Parathyroid adenoma (tissue), 2 donors: Measurements from ENCODE around the gene PPM1E.
"Not testable (repeated sequence)": the region's sequence is repeated elsewhere in the genome, so short reads cannot be mapped to it uniquely, and the experiment has no call there.

ENCODE experiments used
- H2AFZ ChIP-seq: fragments of 300-600 bp; sonication (generic); one replicate; pipeline ENCODE4 v1.7.0; 2017; ENCODE audit warnings: antibody characterized with exemption, mild to moderate bottlenecking
- H3K27ac ChIP-seq: fragments of 300-600 bp; sonication (generic); one replicate; pipeline ENCODE4 v1.7.0; 2017
- H3K27me3 ChIP-seq: fragments of 300-600 bp; sonication (generic); one replicate; pipeline ENCODE4 v1.7.0; 2017; ENCODE audit warnings: low read length; ENCODE audit not compliant: control insufficient read depth, insufficient read depth
- H3K36me3 ChIP-seq: fragments of 300-600 bp; sonication (generic); one replicate; pipeline ENCODE4 v1.7.0; 2017; ENCODE audit warnings: low read length; ENCODE audit not compliant: control insufficient read depth, insufficient read depth
- H3K4me1 ChIP-seq: fragments of 300-600 bp; sonication (generic); one replicate; pipeline ENCODE4 v1.7.0; 2017; ENCODE audit warnings: control low read depth
- H3K4me2 ChIP-seq: fragments of 300-600 bp; sonication (generic); one replicate; pipeline ENCODE4 v1.7.0; 2017; ENCODE audit warnings: low read length
- H3K4me3 ChIP-seq: fragments of 300-600 bp; sonication (generic); one replicate; pipeline ENCODE4 v1.7.0; 2017; ENCODE audit warnings: low read depth, low read length
- H3K79me2 ChIP-seq: fragments of 300-600 bp; sonication (generic); one replicate; pipeline ENCODE4 v1.7.0; 2017; ENCODE audit warnings: control low read depth
- H3K9ac ChIP-seq: fragments of 300-600 bp; sonication (generic); one replicate; pipeline ENCODE4 v1.7.0; 2017; ENCODE audit warnings: mild to moderate bottlenecking
- H3K9me3 ChIP-seq: fragments of 300-600 bp; sonication (generic); one replicate; pipeline ENCODE4 v1.7.0; 2017; ENCODE audit warnings: low read length; ENCODE audit not compliant: control insufficient read depth
- CTCF ChIP-seq: fragments of 300-600 bp; sonication (generic); IDR thresholded peaks from one replicate; pipeline ENCODE4 v1.7.0; 2017; ENCODE audit warnings: antibody characterized with exemption, mild to moderate bottlenecking
- donor health status: primary hyperparathyroidism.

The PPM1E gene

DNA sequence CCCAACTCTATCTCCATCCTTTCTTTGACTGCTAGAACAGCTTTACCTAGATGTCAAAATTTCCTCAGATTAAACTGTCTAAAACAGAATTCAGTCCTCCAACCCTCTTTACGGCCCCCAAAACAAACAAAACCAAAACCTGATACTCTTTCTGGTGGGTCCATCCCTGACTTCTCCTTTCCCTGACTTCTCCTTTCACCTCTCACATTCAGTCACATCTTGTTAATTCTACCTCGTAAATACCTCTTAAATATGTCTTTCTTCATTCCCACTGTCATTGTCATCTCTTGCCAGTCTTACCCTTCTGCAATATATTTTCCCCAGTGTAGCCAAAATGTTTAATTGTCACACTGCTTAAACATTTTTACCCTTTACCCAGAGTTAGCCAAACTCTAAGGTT, 4.6 kb downstream of the PPM1E start:
- Histone ChIP-seq H3K4me3 (no peak overlapping the region), H3K27me3 (no peaks in the 10 kb centered on the region), H3K4me1 (no peaks in the 10 kb centered on the region), H3K36me3 (no peaks in the 10 kb centered on the region), H3K27ac (no peak overlapping the region), H3K9me3 (no peaks in the 10 kb centered on the region), H3K9ac (no peak overlapping the region), H3K79me2 (no peaks in the 10 kb centered on the region), H2AFZ (no peak overlapping the region), H3K4me2 (no peak overlapping the region)
- TF ChIP-seq CTCF, result no peak

DNA sequence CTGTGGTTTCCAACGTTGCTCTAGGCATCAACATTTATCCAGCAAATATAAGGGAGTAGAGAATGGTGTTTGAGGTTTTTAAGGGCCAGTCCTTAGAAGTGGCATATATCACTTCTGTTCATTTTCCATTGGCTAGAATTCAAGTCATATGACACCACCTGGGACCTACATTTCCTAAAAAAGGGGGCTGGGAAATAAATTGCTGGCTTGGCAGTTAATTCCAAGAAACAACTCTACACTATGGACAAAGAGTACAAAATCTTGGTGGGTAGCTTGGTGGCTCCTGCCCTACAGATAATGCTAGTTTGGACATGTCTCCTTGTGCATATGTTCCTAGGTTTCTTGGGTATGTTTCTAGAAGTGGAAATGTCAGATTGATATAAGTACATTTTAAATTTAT, 7.6 kb downstream of the PPM1E start:
- H2AFZ ChIP-seq, result no peak overlapping the region
- no peaks in the 10 kb centered on the region for H3K9me3 ChIP-seq
- TF ChIP-seq CTCF, result no peak
- H3K4me1 ChIP-seq, result no peaks in the 10 kb centered on the region
- no peak overlapping the region for H3K4me2 ChIP-seq
- H3K27ac ChIP-seq, result no peak overlapping the region
- H3K4me3 ChIP-seq, result no peak overlapping the region
- H3K79me2 ChIP-seq, result no peaks in the 10 kb centered on the region
- H3K27me3 ChIP-seq, result no peaks in the 10 kb centered on the region
- H3K9ac ChIP-seq, result no peak overlapping the region
- H3K36me3 ChIP-seq, result no peaks in the 10 kb centered on the region

GRCh38 chr17:58764373-58764772, 8.7 kb downstream of the PPM1E start:
- no peaks in the 10 kb centered on the region for H3K27me3 ChIP-seq
- no peaks in the 10 kb centered on the region for H3K4me1 ChIP-seq
- H2AFZ ChIP-seq, result no peak overlapping the region
- H3K4me3 ChIP-seq, result no peak overlapping the region
- no peak overlapping the region for H3K27ac ChIP-seq
- no peak for TF ChIP-seq CTCF
- H3K79me2 ChIP-seq, result no peaks in the 10 kb centered on the region
- no peaks in the 10 kb centered on the region for H3K9me3 ChIP-seq
- no peak overlapping the region for H3K9ac ChIP-seq
- no peak overlapping the region for H3K4me2 ChIP-seq
- no peaks in the 10 kb centered on the region for H3K36me3 ChIP-seq

GRCh38 chr17:58778482-58778881, 22.8 kb downstream of the PPM1E start:
- not testable (repeated sequence) for H3K9me3 ChIP-seq, H3K4me2 ChIP-seq, H3K4me1 ChIP-seq, H3K27me3 ChIP-seq, H2AFZ ChIP-seq, H3K27ac ChIP-seq, H3K9ac ChIP-seq, H3K4me3 ChIP-seq, H3K36me3 ChIP-seq, H3K79me2 ChIP-seq

DNA sequence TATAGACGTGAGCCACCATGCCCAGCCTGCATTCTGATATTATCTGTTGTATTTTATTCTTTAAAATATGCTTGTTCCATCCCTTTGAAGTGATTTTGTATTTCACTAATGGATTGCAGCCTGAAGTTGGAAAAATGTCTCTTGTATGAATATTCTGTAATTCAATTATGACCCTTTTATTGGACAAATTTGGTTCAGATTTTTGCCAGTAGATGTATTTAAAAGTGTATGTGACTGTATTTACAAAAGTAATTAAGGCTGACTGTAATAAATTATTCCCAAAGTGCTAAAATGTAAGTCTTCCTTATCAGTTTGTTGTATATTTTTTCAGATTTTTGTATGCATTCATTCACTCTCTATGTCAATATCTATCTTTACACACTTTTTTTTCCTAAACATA, 23.8 kb downstream of the PPM1E start:
- H2AFZ ChIP-seq, result no peak overlapping the region
- no peaks in the 10 kb centered on the region for H3K36me3 ChIP-seq
- TF ChIP-seq CTCF, result no peak
- H3K27me3 ChIP-seq, result no peaks in the 10 kb centered on the region
- H3K4me2 ChIP-seq, result no peak overlapping the region
- H3K9ac ChIP-seq, result no peak overlapping the region
- H3K9me3 ChIP-seq, result no peaks in the 10 kb centered on the region
- H3K27ac ChIP-seq, result no peak overlapping the region
- H3K4me3 ChIP-seq, result no peak overlapping the region
- H3K79me2 ChIP-seq, result no peaks in the 10 kb centered on the region
- H3K4me1 ChIP-seq, result no peaks in the 10 kb centered on the region
